CD4-positive, CD25-positive, alpha-beta regulatory T cell (primary cell): ENCODE measurements around the gene TGFBRAP1. TPM values are rescaled to one million over a fixed set of nuclear protein-coding genes. Genes with fewer than 3 reads are reported as not detected.
A peak's percentile ranks its signal among the peaks of the same experiment; 100 is the strongest.

Source experiments
- ATAC-seq, 2 donors: fragments of 150-1000 bp; cut with Tn5 transposase; one replicate each; pipeline ENCODE4 v1.10.0; 2021; ENCODE audit warnings: low read depth in 2 of 2, moderate number of reproducible peaks in 2 of 2, moderate library complexity in 1 of 2
- DNase-seq, 3 donors: peaks; one replicate each; pipeline versions ENCODE4 v3.0.0 to v3.0.0-alpha.2; 2012 to 2022; ENCODE audit warnings: mixed read lengths in 1 of 3
- H3K27ac ChIP-seq: one replicate; pipeline ENCODE4 v1.7.0; 2013; ENCODE audit warnings: mild to moderate bottlenecking, low read length; ENCODE audit not compliant: insufficient read depth, poor library complexity, severe bottlenecking
- H3K27me3 ChIP-seq: one replicate; pipeline ENCODE4 v1.7.0; 2013; ENCODE audit warnings: low read length; ENCODE audit not compliant: control insufficient read depth, insufficient read depth
- H3K36me3 ChIP-seq: one replicate; pipeline ENCODE4 v1.7.0; 2013; ENCODE audit warnings: mild to moderate bottlenecking, low read length, moderate library complexity; ENCODE audit not compliant: control insufficient read depth, insufficient read depth
- H3K4me1 ChIP-seq: 2 replicates; pipeline ENCODE4 v1.7.0; 2013; ENCODE audit warnings: mild to moderate bottlenecking, low read length; ENCODE audit not compliant: insufficient read depth, control insufficient read depth, poor library complexity, severe bottlenecking
- H3K4me3 ChIP-seq: one replicate; pipeline ENCODE4 v1.7.0; 2013; ENCODE audit warnings: low read depth, mild to moderate bottlenecking, low read length, moderate library complexity
- H3K9me3 ChIP-seq, 2 experiments: 1 replicate in 1 of 2; 2 replicates in 1 of 2; pipeline ENCODE4 v1.7.0; 2013; ENCODE audit warnings: low read length in 2 of 2, mild to moderate bottlenecking in 1 of 2, moderate library complexity in 1 of 2; ENCODE audit not compliant: control insufficient read depth in 2 of 2
- H3K27ac Mint-ChIP-seq, 3 donors: one replicate each; pipeline ENCODE4 v1.8.0; 2020 to 2022; ENCODE audit warnings: mild to moderate bottlenecking in 3 of 3, mixed read lengths in 3 of 3, moderate library complexity in 2 of 3
- H3K27me3 Mint-ChIP-seq: one replicate; pipeline ENCODE4 v1.8.0; 2022; ENCODE audit warnings: mild to moderate bottlenecking, mixed read lengths
- H3K36me3 Mint-ChIP-seq: one replicate; pipeline ENCODE4 v1.8.0; 2020; ENCODE audit warnings: mixed read lengths
- H3K4me1 Mint-ChIP-seq, 4 donors: one replicate each; pipeline ENCODE4 v1.8.0; 2020 to 2022; ENCODE audit warnings: mixed read lengths in 4 of 4, mild to moderate bottlenecking in 1 of 4
- H3K4me3 Mint-ChIP-seq, 4 donors: one replicate each; pipeline ENCODE4 v1.8.0; 2020 to 2022; ENCODE audit warnings: mild to moderate bottlenecking in 4 of 4, mixed read lengths in 4 of 4, moderate library complexity in 3 of 4
- H3K9me3 Mint-ChIP-seq, 7 donors: one replicate each; pipeline ENCODE4 v1.8.0; 2020 to 2022; ENCODE audit warnings: mixed read lengths in 7 of 7, mild to moderate bottlenecking in 3 of 7, moderate library complexity in 2 of 7
- polyA plus RNA-seq, 4 donors: library from polyadenylated mRNA; unstranded; fragments of 300-500 nt; fragmentation: Illumina TruSeq; gene quantifications; one replicate each; pipeline ENCODE4 v1.2.3, GENCODE V29; 2021
- total RNA-seq: library from RNA; stranded (reverse); gene quantifications from one replicate; pipeline ENCODE4 v1.2.3, GENCODE V29; 2022

Gene TGFBRAP1
- total and polyA plus RNA-seq, 5 donors from 2014 or later = 13.9 to 21.0 (median 18.7) TPM

DNA sequence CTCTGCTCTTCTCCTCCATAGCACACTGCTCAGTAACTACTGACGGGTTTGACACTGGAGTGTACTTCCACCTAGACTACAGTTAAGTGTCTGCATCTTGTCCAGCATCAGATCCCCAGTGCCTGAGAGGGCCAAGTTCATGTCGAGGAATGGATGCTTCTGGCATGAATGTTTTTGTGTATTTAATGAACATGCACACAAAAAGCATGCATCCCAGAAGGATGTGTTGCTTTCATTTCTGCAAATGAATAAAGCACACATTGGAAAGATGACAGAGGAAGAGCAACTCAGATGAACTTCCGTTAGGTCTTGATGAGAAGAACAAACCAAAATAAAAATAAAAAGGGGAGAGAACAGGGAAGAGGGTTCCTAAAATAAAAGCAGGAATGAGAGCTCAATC lies 35.7 kb upstream of the TGFBRAP1 start:
- H3K4me3 ChIP-seq = no peak overlapping the region
- Mint-ChIP-seq H3K27me3 (no peaks in the 10 kb centered on the region), H3K4me1 (peaks cover 14 to 38% (median 21%) of the 10 kb centered on the region in 4 donors), H3K27ac (peak overlapping the region in 2 of 3 donors; percentile 5 to 79), H3K4me3 (no peak overlapping the region), H3K9me3 (no peaks in the 10 kb centered on the region), H3K36me3 (peaks cover 4% of the 10 kb centered on the region)
- H3K27ac ChIP-seq = no peak overlapping the region
- no peaks in the 10 kb centered on the region for H3K9me3 ChIP-seq
- no peaks in the 10 kb centered on the region for H3K27me3 ChIP-seq
- no peak for DNase-seq
- H3K36me3 ChIP-seq = no peaks in the 10 kb centered on the region
- H3K4me1 ChIP-seq = peaks cover 13% of the 10 kb centered on the region
- ATAC-seq = no peak

DNA sequence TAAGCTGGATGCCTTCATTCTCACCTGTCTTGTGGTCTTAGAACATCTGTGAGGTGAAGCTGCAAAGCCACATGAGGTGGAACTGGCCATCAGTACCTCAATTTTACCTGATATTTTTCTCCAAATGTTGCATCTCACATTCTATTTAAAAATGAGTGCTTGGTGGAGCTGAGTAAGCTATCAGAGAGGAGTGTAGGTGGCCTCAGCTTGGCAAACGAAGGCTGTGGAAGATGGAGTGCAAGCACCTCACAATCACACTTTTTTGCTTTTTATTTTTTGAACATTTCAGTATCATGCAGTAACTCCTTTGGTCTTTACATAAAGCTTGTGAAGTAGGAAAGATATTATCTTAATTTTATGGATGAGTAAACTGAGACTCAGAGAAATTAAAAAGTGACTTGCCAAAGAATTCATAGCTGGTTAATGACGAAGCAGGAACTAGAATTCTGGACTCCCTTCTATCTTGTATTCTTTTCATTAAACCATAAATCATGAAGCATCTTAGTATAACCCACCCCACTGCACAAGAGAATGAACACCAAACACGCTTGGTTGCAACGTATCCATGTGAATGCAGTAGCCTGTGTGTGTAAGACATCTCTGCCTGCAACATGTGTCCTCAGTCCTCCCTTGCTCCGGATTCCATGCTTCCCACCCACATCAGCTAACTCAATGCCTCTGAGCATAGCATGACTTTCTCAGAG lies 35.1 kb upstream of the TGFBRAP1 start:
- peaks cover 2% of the 10 kb centered on the region for H3K36me3 ChIP-seq
- H3K9me3 ChIP-seq = no peaks in the 10 kb centered on the region
- no peaks in the 10 kb centered on the region for H3K27me3 ChIP-seq
- no peak overlapping the region for H3K4me3 Mint-ChIP-seq
- H3K27ac ChIP-seq = no peak overlapping the region
- ATAC-seq = no peak
- peaks cover 8 to 34% (median 19%) of the 10 kb centered on the region in 4 donors for H3K4me1 Mint-ChIP-seq
- no peaks in the 10 kb centered on the region for H3K27me3 Mint-ChIP-seq
- H3K27ac Mint-ChIP-seq = peak overlapping the region in 1 of 3 donors; percentile 79
- DNase-seq = no peak
- H3K9me3 Mint-ChIP-seq = no peaks in the 10 kb centered on the region
- peaks cover 9% of the 10 kb centered on the region for H3K36me3 Mint-ChIP-seq
- H3K4me1 ChIP-seq = peaks cover 9% of the 10 kb centered on the region
- no peak overlapping the region for H3K4me3 ChIP-seq

DNA sequence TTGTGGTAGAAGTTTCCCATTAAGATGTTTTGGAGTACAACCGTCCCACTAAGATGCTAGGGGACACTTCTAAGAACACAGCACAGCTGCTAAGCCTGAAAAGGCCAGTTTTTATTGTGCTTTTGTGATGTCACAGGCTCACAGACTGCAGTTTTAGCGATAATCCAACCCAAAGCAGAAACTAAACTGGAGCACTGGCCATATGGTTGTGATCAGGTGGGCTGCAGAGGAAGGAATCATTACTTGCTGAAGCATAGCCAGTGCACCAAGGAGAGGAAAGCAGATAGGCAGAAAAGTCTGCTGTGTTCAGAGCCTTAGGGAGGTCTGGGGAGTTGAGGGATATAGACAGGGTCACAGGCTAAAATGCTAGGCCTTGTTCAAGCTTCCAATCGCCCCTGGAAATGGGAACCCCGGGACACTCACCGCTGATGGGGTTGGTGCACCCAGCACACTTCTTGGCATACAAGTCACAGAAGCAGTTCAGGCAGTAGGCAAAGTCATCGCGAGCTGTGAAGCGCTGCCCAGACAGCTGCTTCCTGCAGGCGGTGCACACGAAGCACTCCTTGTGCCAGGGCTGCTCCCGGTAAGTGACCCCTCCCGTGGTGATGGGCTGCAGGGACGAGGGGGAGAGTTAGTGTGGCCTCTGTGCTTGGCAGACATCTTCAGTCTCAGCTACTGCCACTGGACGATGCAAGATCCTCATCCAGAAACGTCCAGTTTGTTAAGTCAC lies 33.5 kb upstream of the TGFBRAP1 start:
- H3K27me3 Mint-ChIP-seq = no peaks in the 10 kb centered on the region
- Histone ChIP-seq H3K27ac (no peak overlapping the region), H3K4me3 (no peak overlapping the region), H3K4me1 (peaks cover 9% of the 10 kb centered on the region), H3K9me3 (no peaks in the 10 kb centered on the region), H3K36me3 (peaks cover 16% of the 10 kb centered on the region), H3K27me3 (no peaks in the 10 kb centered on the region)
- peaks cover 23% of the 10 kb centered on the region for H3K36me3 Mint-ChIP-seq
- H3K9me3 Mint-ChIP-seq = no peaks in the 10 kb centered on the region
- DNase-seq (no peak), ATAC-seq (no peak)
- no peak overlapping the region for H3K4me3 Mint-ChIP-seq
- peaks cover 7 to 35% (median 19%) of the 10 kb centered on the region in 4 donors for H3K4me1 Mint-ChIP-seq
- H3K27ac Mint-ChIP-seq = peak overlapping the region in 1 of 3 donors; percentile 60

- Mint-ChIP-seq H3K27ac (peak overlapping the region; percentile 7 to 91 (median 61)), H3K4me3 (peak overlapping the region in 2 of 4 donors; percentile 7 to 41), H3K4me1 (peaks cover 7 to 35% (median 19%) of the 10 kb centered on the region in 4 donors), H3K36me3 (peaks cover 35% of the 10 kb centered on the region), H3K27me3 (no peaks in the 10 kb centered on the region), H3K9me3 (peaks cover 0 to 9% (median 2%) of the 10 kb centered on the region in 7 donors)
- peaks cover 10 to 14% of the 10 kb centered on the region in 2 experiments for H3K9me3 ChIP-seq
- H3K27me3 ChIP-seq = no peaks in the 10 kb centered on the region
- H3K36me3 ChIP-seq = peaks cover 33% of the 10 kb centered on the region
- H3K4me3 ChIP-seq = peak overlapping the region; percentile 43
- DNase-seq = peak in 2 of 3 donors; percentile 27 to 78
- ATAC-seq = peak; percentile 74 to 78
- H3K27ac ChIP-seq = no peak overlapping the region
- peaks cover 9% of the 10 kb centered on the region for H3K4me1 ChIP-seq
These were observed 31.8 kb upstream of the TGFBRAP1 start for GRCh38 chr2:105361102-105361889.

DNA sequence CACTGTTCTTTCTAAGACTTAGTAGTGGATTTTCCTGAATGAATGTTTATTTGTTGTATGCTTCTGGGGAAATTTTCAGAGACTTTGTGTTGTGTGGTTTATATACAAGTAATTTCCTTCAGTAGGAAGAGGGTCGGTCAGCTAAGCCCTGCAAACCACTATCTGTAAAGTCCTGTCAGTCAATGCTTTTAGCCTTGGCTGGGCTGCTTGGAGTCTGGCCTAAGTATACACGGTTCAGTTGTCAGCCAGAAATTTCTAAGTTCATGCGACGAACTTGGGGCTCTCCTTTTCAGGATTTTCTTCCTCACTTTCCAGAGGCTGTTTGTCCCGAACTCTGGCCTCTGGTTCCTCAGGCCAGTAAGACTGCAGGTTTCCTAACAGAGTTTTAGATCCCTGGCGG lies 29.1 kb upstream of the TGFBRAP1 start:
- peaks cover 15 to 20% of the 10 kb centered on the region in 2 experiments for H3K9me3 ChIP-seq

GRCh38 chr2:105357122-105357521 lies 27.6 kb upstream of the TGFBRAP1 start:
- no peaks in the 10 kb centered on the region for H3K27me3 ChIP-seq
- H3K4me1 ChIP-seq = peaks cover 9% of the 10 kb centered on the region
- DNase-seq (no peak), ATAC-seq (no peak)
- Mint-ChIP-seq H3K9me3 (peaks cover 0 to 16% (median 5%) of the 10 kb centered on the region in 7 donors), H3K27ac (no peak overlapping the region), H3K4me3 (no peak overlapping the region), H3K36me3 (peaks cover 54% of the 10 kb centered on the region), H3K27me3 (no peaks in the 10 kb centered on the region), H3K4me1 (peaks cover 7 to 20% (median 16%) of the 10 kb centered on the region in 4 donors)
- no peak overlapping the region for H3K4me3 ChIP-seq
- H3K9me3 ChIP-seq = peaks cover 15 to 20% of the 10 kb centered on the region in 2 experiments
- peaks cover 61% of the 10 kb centered on the region for H3K36me3 ChIP-seq
- no peak overlapping the region for H3K27ac ChIP-seq

More for the DNA sequence above, 29.1 kb upstream of the TGFBRAP1 start:
- peaks cover 7 to 32% (median 19%) of the 10 kb centered on the region in 4 donors for H3K4me1 Mint-ChIP-seq
- DNase-seq (no peak), ATAC-seq (no peak)
- Histone ChIP-seq H3K36me3 (peaks cover 53% of the 10 kb centered on the region), H3K27ac (no peak overlapping the region), H3K4me1 (peaks cover 9% of the 10 kb centered on the region), H3K27me3 (no peaks in the 10 kb centered on the region), H3K4me3 (no peak overlapping the region)
- peaks cover 0 to 16% (median 5%) of the 10 kb centered on the region in 7 donors for H3K9me3 Mint-ChIP-seq
- H3K27me3 Mint-ChIP-seq = no peaks in the 10 kb centered on the region
- peaks cover 44% of the 10 kb centered on the region for H3K36me3 Mint-ChIP-seq
- H3K4me3 Mint-ChIP-seq = no peak overlapping the region
- H3K27ac Mint-ChIP-seq = no peak overlapping the region

DNA sequence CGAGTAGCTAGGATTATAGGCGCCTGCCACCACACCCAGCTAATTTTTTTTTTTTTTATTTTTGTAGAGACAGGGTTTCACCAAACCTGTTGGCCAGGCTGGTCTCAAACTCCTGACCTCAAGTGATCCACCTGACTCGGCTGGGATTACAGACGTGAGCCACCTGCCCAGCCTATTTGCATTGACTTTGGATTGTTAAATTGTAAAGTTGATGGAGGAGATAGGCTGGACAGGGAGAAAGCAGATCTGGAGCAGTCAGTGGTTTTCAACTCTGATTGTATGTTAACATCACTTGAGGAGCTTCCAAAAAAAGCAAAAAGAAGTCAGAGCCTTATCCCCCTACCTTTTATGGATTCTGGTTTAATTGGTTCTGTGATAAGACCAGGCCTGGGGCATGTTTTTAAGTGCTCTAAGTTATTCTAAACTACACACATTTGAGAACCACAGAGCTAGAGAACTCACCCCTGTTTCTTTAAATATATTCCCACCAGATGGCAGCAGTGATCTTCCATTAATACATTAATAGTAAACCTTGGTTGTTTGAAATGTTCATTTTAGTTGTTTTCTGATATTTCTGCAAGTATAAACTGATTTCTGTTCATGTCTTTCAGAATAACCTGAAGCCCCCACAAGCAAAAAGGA lies 15.3 kb upstream of the TGFBRAP1 start:
- peak in 2 of 3 donors; percentile 39 to 59 for DNase-seq
- Mint-ChIP-seq H3K27ac (no peak overlapping the region), H3K27me3 (no peaks in the 10 kb centered on the region), H3K4me1 (peaks cover 9 to 21% (median 13%) of the 10 kb centered on the region in 4 donors), H3K9me3 (no peaks in the 10 kb centered on the region), H3K36me3 (peaks cover 37% of the 10 kb centered on the region), H3K4me3 (no peak overlapping the region)
- H3K27me3 ChIP-seq = no peaks in the 10 kb centered on the region
- H3K36me3 ChIP-seq = peaks cover 93% of the 10 kb centered on the region
- no peaks in the 10 kb centered on the region for H3K9me3 ChIP-seq
- H3K4me1 ChIP-seq = no peaks in the 10 kb centered on the region
- ATAC-seq = no peak
- H3K27ac ChIP-seq = no peak overlapping the region
- no peak overlapping the region for H3K4me3 ChIP-seq
